Endothelial cell of umbilical vein (primary cell): ENCODE measurements around the gene LYPLAL1.

ENCODE experiments used
- EZH2 ChIP-seq: IDR thresholded peaks from 2 replicates; pipeline ENCODE4 v1.6.1; 2012; ENCODE audit warnings: borderline replicate concordance, low read depth, mild to moderate bottlenecking, moderate library complexity, low read length, inconsistent platforms; ENCODE audit not compliant: severe bottlenecking
- FOS ChIP-seq: IDR thresholded peaks from 2 replicates; pipeline ENCODE4 v1.6.1; 2011; ENCODE audit warnings: mild to moderate bottlenecking, low read length, moderate library complexity, borderline replicate concordance; ENCODE audit not compliant: insufficient read depth
- MYC ChIP-seq: IDR thresholded peaks from one replicate; pipeline ENCODE4 v1.6.1; 2011; ENCODE audit warnings: mild to moderate bottlenecking, low read depth, low read length
- POLR2A ChIP-seq: IDR thresholded peaks from 2 replicates; pipeline ENCODE4 v1.6.1; 2012; ENCODE audit warnings: low read depth, mild to moderate bottlenecking, control low read depth, low read length
- TF ChIP-seq, protein P1 (sequence below), 2 donors: IDR thresholded peaks; 1 replicate in 1 of 2; 2 replicates in 1 of 2; pipeline ENCODE4 v1.5.1; 2011; ENCODE audit warnings: low read length in 2 of 2, mild to moderate bottlenecking in 2 of 2, moderate library complexity in 2 of 2, control low read depth in 1 of 2, inconsistent platforms in 1 of 2, low read depth in 1 of 2; ENCODE audit not compliant: insufficient read depth in 1 of 2; ENCODE audit errors: extremely low read depth in 1 of 2

DNA sequence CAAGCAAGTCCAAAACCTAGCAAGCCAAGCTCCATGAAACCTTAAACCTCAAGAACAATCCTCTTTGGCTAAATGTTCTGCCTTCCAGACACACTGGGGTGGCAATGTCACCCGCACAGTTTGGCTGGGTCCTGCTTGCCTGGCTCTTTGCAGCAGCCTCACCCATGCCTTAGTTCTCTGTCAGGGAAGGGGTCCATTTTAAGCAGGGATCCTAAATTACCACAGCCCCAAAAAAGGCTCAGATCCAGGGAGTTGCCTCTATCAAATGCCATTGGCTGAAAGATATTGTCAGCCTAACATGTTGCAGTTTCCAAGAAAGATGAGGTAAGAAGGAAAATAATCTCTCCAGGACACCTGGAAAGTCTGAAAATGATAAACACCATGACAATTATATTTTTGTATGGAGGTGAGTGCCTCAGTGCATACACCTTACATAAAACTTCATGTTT, 26.1 kb upstream of the LYPLAL1 start:
- TF ChIP-seq, protein P1, sequence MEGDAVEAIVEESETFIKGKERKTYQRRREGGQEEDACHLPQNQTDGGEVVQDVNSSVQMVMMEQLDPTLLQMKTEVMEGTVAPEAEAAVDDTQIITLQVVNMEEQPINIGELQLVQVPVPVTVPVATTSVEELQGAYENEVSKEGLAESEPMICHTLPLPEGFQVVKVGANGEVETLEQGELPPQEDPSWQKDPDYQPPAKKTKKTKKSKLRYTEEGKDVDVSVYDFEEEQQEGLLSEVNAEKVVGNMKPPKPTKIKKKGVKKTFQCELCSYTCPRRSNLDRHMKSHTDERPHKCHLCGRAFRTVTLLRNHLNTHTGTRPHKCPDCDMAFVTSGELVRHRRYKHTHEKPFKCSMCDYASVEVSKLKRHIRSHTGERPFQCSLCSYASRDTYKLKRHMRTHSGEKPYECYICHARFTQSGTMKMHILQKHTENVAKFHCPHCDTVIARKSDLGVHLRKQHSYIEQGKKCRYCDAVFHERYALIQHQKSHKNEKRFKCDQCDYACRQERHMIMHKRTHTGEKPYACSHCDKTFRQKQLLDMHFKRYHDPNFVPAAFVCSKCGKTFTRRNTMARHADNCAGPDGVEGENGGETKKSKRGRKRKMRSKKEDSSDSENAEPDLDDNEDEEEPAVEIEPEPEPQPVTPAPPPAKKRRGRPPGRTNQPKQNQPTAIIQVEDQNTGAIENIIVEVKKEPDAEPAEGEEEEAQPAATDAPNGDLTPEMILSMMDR (IDR thresholded peaks at IDR 0.05; ENCODE audit: extremely low read depth in 1 of 2, insufficient read depth in 1 of 2, low read depth in 1 of 2, low read length in 2 of 2): no peak
- TF ChIP-seq POLR2A: no peak
- no peak for TF ChIP-seq FOS
- TF ChIP-seq EZH2: no peak
- TF ChIP-seq MYC: no peak
